Measurements from ENCODE around the gene SCAF4.

Gene SCAF4

DNA sequence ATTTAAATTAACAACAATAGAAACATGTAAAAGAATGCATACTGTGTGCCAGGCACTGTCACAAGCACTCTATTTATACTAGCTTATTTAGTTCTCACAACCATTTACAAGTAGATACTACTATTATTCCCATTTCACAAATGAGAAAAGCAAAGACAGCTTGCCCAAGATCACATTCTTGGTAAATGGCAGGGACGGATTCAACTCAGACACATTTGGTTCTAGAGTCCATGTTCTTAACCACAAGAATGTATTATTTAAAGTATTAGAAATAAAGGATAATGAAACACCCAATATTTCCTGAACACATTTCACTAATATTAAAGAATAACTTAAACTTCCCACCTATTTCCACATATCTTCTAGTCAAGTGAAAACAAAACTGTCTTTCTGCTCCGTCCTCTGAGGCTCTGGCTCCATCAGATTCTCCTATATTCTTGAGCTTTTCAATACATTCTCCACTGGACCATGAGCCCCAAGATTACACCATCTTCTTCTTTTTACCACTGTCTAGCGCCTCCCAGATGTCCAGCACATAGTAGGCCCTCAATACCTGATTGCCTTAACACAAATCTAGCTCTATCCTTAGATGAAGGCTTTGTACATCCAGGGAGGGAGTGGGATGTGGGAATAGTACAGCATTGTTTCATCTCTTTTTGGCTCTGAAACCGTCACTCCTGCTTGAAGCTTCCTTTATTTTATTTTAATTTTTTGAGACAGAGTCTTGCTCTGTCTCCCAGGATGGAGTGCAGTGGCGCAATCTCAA lies 43.1 kb downstream of the SCAF4 start:
- TF ChIP-seq, protein P1, sequence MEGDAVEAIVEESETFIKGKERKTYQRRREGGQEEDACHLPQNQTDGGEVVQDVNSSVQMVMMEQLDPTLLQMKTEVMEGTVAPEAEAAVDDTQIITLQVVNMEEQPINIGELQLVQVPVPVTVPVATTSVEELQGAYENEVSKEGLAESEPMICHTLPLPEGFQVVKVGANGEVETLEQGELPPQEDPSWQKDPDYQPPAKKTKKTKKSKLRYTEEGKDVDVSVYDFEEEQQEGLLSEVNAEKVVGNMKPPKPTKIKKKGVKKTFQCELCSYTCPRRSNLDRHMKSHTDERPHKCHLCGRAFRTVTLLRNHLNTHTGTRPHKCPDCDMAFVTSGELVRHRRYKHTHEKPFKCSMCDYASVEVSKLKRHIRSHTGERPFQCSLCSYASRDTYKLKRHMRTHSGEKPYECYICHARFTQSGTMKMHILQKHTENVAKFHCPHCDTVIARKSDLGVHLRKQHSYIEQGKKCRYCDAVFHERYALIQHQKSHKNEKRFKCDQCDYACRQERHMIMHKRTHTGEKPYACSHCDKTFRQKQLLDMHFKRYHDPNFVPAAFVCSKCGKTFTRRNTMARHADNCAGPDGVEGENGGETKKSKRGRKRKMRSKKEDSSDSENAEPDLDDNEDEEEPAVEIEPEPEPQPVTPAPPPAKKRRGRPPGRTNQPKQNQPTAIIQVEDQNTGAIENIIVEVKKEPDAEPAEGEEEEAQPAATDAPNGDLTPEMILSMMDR (IDR thresholded peaks at IDR 0.05; ENCODE audit: low read depth, low read length, missing control alignments) = no peak
- DNase-seq (ENCODE audit: extremely low read depth, low read depth) = no peak
- H3K4me3 ChIP-seq (replicated peaks; ENCODE audit: low read depth, low read length) = no peak overlapping the region

DNA sequence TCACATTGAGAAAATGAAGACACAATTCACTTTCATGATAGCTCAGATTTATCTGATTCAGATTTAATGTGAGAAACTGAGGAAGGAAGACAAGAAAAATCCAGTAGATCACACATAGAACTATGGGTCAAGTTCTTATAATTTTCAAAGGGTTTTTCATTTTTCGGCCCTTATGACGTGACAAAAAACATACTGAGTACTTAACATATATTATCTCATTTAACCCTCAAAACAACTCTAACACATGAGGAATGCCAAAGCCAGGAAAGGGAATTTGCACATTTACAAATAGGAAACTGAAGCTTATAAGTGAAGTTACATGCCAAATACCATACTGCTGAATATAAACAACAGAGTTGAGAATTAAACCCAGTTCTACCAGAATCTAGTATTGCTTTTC lies 44.8 kb downstream of the SCAF4 start:
- TF ChIP-seq, protein P1 (IDR thresholded peaks at IDR 0.05; ENCODE audit: low read depth, low read length, missing control alignments) = no peak
- no peak for DNase-seq (ENCODE audit: extremely low read depth, low read depth)
- no peak overlapping the region for H3K4me3 ChIP-seq (replicated peaks; ENCODE audit: low read depth, low read length)

DNA sequence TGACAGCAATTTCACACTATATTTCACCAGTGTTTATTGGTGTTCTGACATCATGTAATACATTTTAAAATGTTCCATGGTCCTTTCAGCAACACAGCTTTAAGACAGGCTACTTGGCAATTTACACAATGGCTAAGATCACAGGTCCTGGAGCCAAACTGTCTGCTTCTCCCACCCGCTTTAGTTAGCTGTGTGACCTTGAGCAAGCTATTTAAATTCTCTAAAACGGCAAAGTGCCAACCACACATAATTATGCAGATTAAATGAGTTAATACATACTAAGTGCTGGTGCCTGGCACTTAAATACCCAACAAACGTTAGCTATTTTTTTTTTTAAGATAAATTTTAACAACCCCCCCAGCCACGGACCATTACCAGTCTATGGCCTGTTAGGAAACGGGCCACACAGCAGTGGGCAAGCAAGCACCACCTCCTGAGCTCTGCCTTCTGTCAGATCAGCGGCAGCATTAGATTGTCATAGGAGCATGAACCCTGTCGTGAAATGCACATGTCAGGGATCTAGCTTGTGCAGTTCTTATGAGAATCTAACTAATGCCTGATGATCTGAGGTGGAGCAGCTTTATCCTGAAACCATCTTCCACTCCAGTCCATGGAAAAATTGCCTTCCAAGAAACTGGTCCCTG lies 45.5 kb downstream of the SCAF4 start:
- DNase-seq (ENCODE audit: extremely low read depth, low read depth) = no peak
- TF ChIP-seq, protein P1 (IDR thresholded peaks at IDR 0.05; ENCODE audit: low read depth, low read length, missing control alignments) = no peak
- no peak overlapping the region for H3K4me3 ChIP-seq (replicated peaks; ENCODE audit: low read depth, low read length)

DNA sequence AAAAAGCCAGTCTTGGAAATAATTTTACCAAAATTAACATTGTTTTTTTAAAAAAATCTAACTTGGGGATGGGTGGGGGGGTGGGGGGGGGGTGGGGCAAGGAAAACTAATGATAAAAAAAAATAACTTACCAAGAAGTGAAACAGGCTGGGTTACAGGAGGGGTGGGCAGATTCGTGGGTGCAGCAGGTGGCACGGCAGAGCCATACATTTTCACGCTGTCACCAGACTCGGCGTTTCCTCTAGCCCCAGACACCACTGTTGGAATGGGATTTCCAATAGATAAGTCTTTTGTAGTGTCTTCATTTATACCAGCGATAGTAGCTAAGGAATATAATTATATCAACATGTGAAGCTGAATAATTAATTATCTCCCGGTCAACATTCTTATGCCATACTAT lies 47.0 kb downstream of the SCAF4 start:
- no peak overlapping the region for H3K4me3 ChIP-seq (replicated peaks; ENCODE audit: low read depth, low read length)
- DNase-seq (ENCODE audit: extremely low read depth, low read depth) = no peak
- TF ChIP-seq, protein P1 (IDR thresholded peaks at IDR 0.05; ENCODE audit: low read depth, low read length, missing control alignments) = no peak

DNA sequence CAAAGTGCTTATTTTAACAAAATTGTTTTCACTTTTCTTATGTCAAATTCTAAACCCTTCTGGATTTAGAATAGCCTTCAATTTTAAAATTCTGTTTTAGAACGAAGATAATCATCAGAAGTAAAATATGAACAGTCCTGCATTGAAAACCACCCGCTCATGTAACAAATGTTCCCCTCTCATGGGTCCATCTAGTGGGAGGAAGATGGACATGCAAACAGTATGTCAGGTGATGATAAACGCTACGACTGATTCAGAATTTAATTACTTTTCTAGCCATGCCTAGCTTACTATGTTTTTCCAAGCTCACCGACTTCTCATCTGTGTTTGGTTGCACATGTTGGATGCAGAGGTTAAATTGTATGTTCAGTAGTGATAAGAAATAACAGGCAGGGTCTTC lies 48.9 kb downstream of the SCAF4 start:
- TF ChIP-seq, protein P1 (IDR thresholded peaks at IDR 0.05; ENCODE audit: low read depth, low read length, missing control alignments) = no peak
- no peak for DNase-seq (ENCODE audit: extremely low read depth, low read depth)

DNA sequence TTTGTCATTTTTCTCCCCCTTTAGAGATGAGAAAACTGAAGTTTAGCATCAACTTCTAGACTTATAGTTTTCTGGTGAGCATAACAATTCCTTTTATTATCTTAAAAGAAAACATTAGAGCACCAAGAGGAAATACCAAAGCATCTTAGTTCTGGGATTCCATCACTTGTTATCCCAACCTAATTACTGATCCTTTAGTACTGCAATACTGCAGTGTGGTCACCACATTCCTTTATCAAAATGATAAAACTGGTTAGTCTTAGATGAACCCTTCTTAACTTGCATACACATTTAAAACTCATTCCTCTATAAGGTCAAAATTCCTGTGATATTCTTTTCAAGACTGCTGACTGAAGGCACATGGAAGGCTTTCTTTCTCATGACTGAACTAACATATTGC lies 49.3 kb downstream of the SCAF4 start:
- DNase-seq (ENCODE audit: extremely low read depth, low read depth) = no peak
- no peak overlapping the region for H3K4me3 ChIP-seq (replicated peaks; ENCODE audit: low read depth, low read length)
- TF ChIP-seq, protein P1 (IDR thresholded peaks at IDR 0.05; ENCODE audit: low read depth, low read length, missing control alignments) = no peak

More for the DNA sequence above, 48.9 kb downstream of the SCAF4 start:
- no peak overlapping the region for H3K4me3 ChIP-seq (replicated peaks; ENCODE audit: low read depth, low read length)
